Hematopoietic multipotent progenitor cell treated with erythropoietin and hydrocortisone succinate and interleukin-3 and kit ligand, for 6 days (in vitro differentiated cells): ENCODE measurements around the gene CKMT2.

Experiments used
- DNase-seq: peaks from one replicate; pipeline ENCODE4 v3.0.0-alpha.2; 2015

CKMT2 gene

GRCh38 chr5:81313278-81313677, 80.2 kb downstream of the CKMT2 start:
- DNase-seq, result no peak

- DNase-seq, result no peak
Measured at GRCh38 chr5:81313686-81314085, 80.6 kb downstream of the CKMT2 start.

- no peak for DNase-seq
Measured at GRCh38 chr5:81314581-81314980, 81.5 kb downstream of the CKMT2 start.

DNA sequence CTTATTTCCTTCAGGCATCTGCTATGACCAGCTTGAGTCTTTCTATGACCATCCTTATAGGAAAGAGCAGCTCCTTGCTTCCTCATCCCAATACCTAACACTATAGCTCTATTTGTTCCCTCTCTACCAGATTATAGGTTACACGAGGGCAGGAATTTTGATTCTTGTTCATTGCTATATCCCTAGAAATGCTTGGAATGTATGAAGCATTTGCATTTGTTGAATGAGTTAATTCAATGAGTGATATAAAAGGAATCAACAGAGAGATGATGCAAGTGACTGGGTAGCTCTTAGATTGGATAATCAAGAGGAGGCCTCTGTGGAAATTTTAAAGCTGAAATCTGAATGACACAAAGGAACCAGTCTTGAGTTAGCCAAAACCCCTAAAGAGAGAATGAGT, 82.2 kb downstream of the CKMT2 start:
- DNase-seq, result no peak

GRCh38 chr5:81315830-81316229, 82.7 kb downstream of the CKMT2 start:
- DNase-seq, result no peak
